Measurements from ENCODE around the gene TBC1D21.

- TF ChIP-seq CTCF (conservative IDR thresholded peaks at IDR 0.05; ENCODE audit: low read length) (no peak), EZH2phosphoT487 (IDR thresholded peaks at IDR 0.05; ENCODE audit: borderline replicate concordance) (no peak)
Observed at GRCh38 chr15:73932381-73933191, 59.2 kb downstream of the TBC1D21 start.
